Smooth muscle cell (in vitro differentiated cells): ENCODE results near the gene CCDC8. TPM values are rescaled to one million over a fixed set of nuclear protein-coding genes. Genes with fewer than 3 reads are reported as not detected.

Source experiments
- DNase-seq: peaks from one replicate; lab custom pipeline; 2025; ENCODE audit not compliant: unreplicated experiment; lab: John Stamatoyannopoulos, UW
- H2AFZ ChIP-seq: fragments of 200-600 bp; sonication (generic); 2 replicates; pipeline ENCODE4 v1.6.0; 2016; ENCODE audit warnings: antibody characterized with exemption, low read depth, mild to moderate bottlenecking
- H3F3A ChIP-seq: fragments of 200-600 bp; sonication (generic); 2 replicates; pipeline ENCODE4 v1.6.0; 2017; ENCODE audit warnings: antibody characterized with exemption, low read depth
- H3K27ac ChIP-seq: fragments of 200-600 bp; sonication (generic); 2 replicates; pipeline ENCODE4 v1.5.1; 2016; ENCODE audit warnings: low read depth, mild to moderate bottlenecking
- H3K27me3 ChIP-seq: fragments of 200-600 bp; sonication (generic); 2 replicates; pipeline ENCODE4 v1.6.1; 2016; ENCODE audit warnings: low read depth, mild to moderate bottlenecking
- H3K36me3 ChIP-seq: fragments of 200-600 bp; sonication (generic); 2 replicates; pipeline ENCODE4 v1.5.1; 2016; ENCODE audit warnings: low read depth
- H3K4me1 ChIP-seq: fragments of 200-600 bp; sonication (generic); 2 replicates; pipeline ENCODE4 v1.5.1; 2016; ENCODE audit warnings: low read depth
- H3K4me2 ChIP-seq: fragments of 200-600 bp; sonication (generic); 2 replicates; pipeline ENCODE4 v1.6.0; 2016; ENCODE audit warnings: mild to moderate bottlenecking
- H3K4me3 ChIP-seq: fragments of 200-600 bp; sonication (generic); 2 replicates; pipeline ENCODE4 v1.5.1; 2016; ENCODE audit warnings: mild to moderate bottlenecking
- H3K79me2 ChIP-seq: fragments of 200-600 bp; sonication (generic); 2 replicates; pipeline ENCODE4 v1.6.0; 2016; ENCODE audit warnings: low read depth, mild to moderate bottlenecking
- H3K9ac ChIP-seq: fragments of 200-600 bp; sonication (generic); 2 replicates; pipeline ENCODE4 v1.6.0; 2016; ENCODE audit warnings: low read depth
- H3K9me3 ChIP-seq: fragments of 200-600 bp; sonication (generic); replicated peaks from 2 replicates; pipeline ENCODE4 v1.5.1; 2016; ENCODE audit warnings: low read depth
- H4K20me1 ChIP-seq: fragments of 200-600 bp; sonication (generic); 2 replicates; pipeline ENCODE4 v1.6.0; 2016; ENCODE audit warnings: low read depth
- CTCF ChIP-seq: fragments of 200-600 bp; sonication (generic); IDR thresholded peaks from 2 replicates; pipeline ENCODE4 v1.5.1; 2017; ENCODE audit warnings: borderline replicate concordance, mild to moderate bottlenecking, antibody characterized with exemption; ENCODE audit not compliant: insufficient read depth, poor library complexity, severe bottlenecking
- WGBS: methylation state at CpG from one replicate; pipeline ENCODE4 v1.1.7; 2016; ENCODE audit warnings: low lambda C conversion rate; 5-methylcytosine and 5-hydroxymethylcytosine counted together
- polyA plus RNA-seq: library from polyadenylated mRNA; unstranded; fragments of >200 nt; fragmentation: Nextera tagmentation; extraction: Ambion mirVana; gene quantifications from 2 replicates; pipeline ENCODE4 v1.2.1, GENCODE V29; 2016
- total RNA-seq: library from RNA; depleted of rRNA; stranded (reverse); fragments of >200 nt; gene quantifications from 2 replicates; pipeline ENCODE4 v1.2.3, GENCODE V29; 2014

CCDC8 gene
- total and polyA plus RNA-seq, 2 experiments from 2014 or later, result 17.9 to 44.5 TPM

GRCh38 chr19:46390121-46390858, 23.1 kb downstream of the CCDC8 start:
- DNase-seq, result no peak

GRCh38 chr19:46388311-46389095, 24.9 kb downstream of the CCDC8 start:
- H3K9me3 ChIP-seq, result no peaks in the 10 kb centered on the region
- no peaks in the 10 kb centered on the region for H3K27me3 ChIP-seq
- H3K4me2 ChIP-seq, result no peak overlapping the region
- H3K79me2 ChIP-seq, result no peaks in the 10 kb centered on the region
- no peak for TF ChIP-seq CTCF
- H3K27ac ChIP-seq, result no peak overlapping the region
- 95% methylated on average over 25 of the region's 25 CpGs for WGBS
- peaks cover 13% of the 10 kb centered on the region for H3F3A ChIP-seq
- peaks cover 5% of the 10 kb centered on the region for H3K36me3 ChIP-seq
- no peak overlapping the region for H3K9ac ChIP-seq
- H3K4me1 ChIP-seq, result no peaks in the 10 kb centered on the region
- no peak for DNase-seq
- H2AFZ ChIP-seq, result no peak overlapping the region
- H4K20me1 ChIP-seq, result no peaks in the 10 kb centered on the region
- H3K4me3 ChIP-seq, result no peak overlapping the region

More at GRCh38 chr19:46390121-46390858, 23.1 kb downstream of the CCDC8 start:
- H3K4me2 ChIP-seq, result no peak overlapping the region
- H2AFZ ChIP-seq, result no peak overlapping the region
- no peak overlapping the region for H3K4me3 ChIP-seq
- peaks cover 5% of the 10 kb centered on the region for H3K36me3 ChIP-seq
- no peaks in the 10 kb centered on the region for H4K20me1 ChIP-seq
- H3K9me3 ChIP-seq, result no peaks in the 10 kb centered on the region
- WGBS, result 99% methylated on average over 16 of the region's 16 CpGs
- H3F3A ChIP-seq, result peaks cover 13% of the 10 kb centered on the region
- TF ChIP-seq CTCF, result no peak
- H3K27ac ChIP-seq, result no peak overlapping the region
- no peak overlapping the region for H3K9ac ChIP-seq
- no peaks in the 10 kb centered on the region for H3K27me3 ChIP-seq
- no peaks in the 10 kb centered on the region for H3K79me2 ChIP-seq
- no peaks in the 10 kb centered on the region for H3K4me1 ChIP-seq

GRCh38 chr19:46387713-46388130, 25.6 kb downstream of the CCDC8 start:
- Histone ChIP-seq H2AFZ (no peak overlapping the region), H3K79me2 (no peaks in the 10 kb centered on the region), H4K20me1 (no peaks in the 10 kb centered on the region), H3K4me1 (no peaks in the 10 kb centered on the region), H3F3A (peaks cover 6% of the 10 kb centered on the region), H3K4me2 (no peak overlapping the region), H3K27ac (no peak overlapping the region), H3K4me3 (no peak overlapping the region), H3K9ac (no peak overlapping the region), H3K27me3 (no peaks in the 10 kb centered on the region), H3K9me3 (no peaks in the 10 kb centered on the region), H3K36me3 (peaks cover 5% of the 10 kb centered on the region)
- no peak for TF ChIP-seq CTCF
- whole genome bisulfite sequencing, result 97% methylated on average over 10 of the region's 10 CpGs
- no peak for DNase-seq
